Measurements from ENCODE around the gene MDK. TPM values are rescaled to one million over a fixed set of nuclear protein-coding genes. Genes with fewer than 3 reads are reported as not detected.
A peak's percentile ranks its signal among the peaks of the same experiment; 100 is the strongest.

The MDK gene
- total RNA-seq, 1 experiment from 2014 or later = 771 TPM

- peak; percentile 77 for DNase-seq
- Histone ChIP-seq H3K4me3 (ENCODE audit: insufficient read depth, low read depth, low read length) (peak overlapping the region; percentile 2; the same call in 1 of the 2 replicates), H3K36me3 (replicated peaks; ENCODE audit: control insufficient read depth, insufficient read depth, low read length) (no peaks in the 10 kb centered on the region), H3K27me3 (ENCODE audit: control insufficient read depth, insufficient read depth, low read length) (peaks cover 49% of the 10 kb centered on the region)
Observed at GRCh38 chr11:46388619-46389449, 7.4 kb downstream of the MDK start.

GRCh38 chr11:46389450-46390330, 8.2 kb downstream of the MDK start:
- peaks cover 49% of the 10 kb centered on the region for H3K27me3 ChIP-seq (ENCODE audit: control insufficient read depth, insufficient read depth, low read length)
- DNase-seq = peak; percentile 97

GRCh38 chr11:46390331-46391171, 9.1 kb downstream of the MDK start:
- no peaks in the 10 kb centered on the region for H3K36me3 ChIP-seq (replicated peaks; ENCODE audit: control insufficient read depth, insufficient read depth, low read length)
- peak; percentile 86 for DNase-seq
- peaks cover 49% of the 10 kb centered on the region for H3K27me3 ChIP-seq (ENCODE audit: control insufficient read depth, insufficient read depth, low read length)
- peak overlapping the region; percentile 51; the same call in 1 of the 2 replicates for H3K4me3 ChIP-seq (ENCODE audit: insufficient read depth, low read depth, low read length)

More at GRCh38 chr11:46389450-46390330, 8.2 kb downstream of the MDK start:
- Histone ChIP-seq H3K36me3 (replicated peaks; ENCODE audit: control insufficient read depth, insufficient read depth, low read length) (no peaks in the 10 kb centered on the region), H3K4me3 (ENCODE audit: insufficient read depth, low read depth, low read length) (peak overlapping the region; percentile 46)

GRCh38 chr11:46391186-46391577, 9.7 kb downstream of the MDK start:
- Histone ChIP-seq H3K4me3 (ENCODE audit: insufficient read depth, low read depth, low read length) (peak overlapping the region; percentile 51), H3K27me3 (ENCODE audit: control insufficient read depth, insufficient read depth, low read length) (peaks cover 49% of the 10 kb centered on the region), H3K36me3 (replicated peaks; ENCODE audit: control insufficient read depth, insufficient read depth, low read length) (peaks cover 2% of the 10 kb centered on the region; the same call in 1 of the 2 replicates)
- DNase-seq = no peak

GRCh38 chr11:46391578-46392420, 10.3 kb downstream of the MDK start, which contains the start of gene CHRM4:
CHRM4 (minus strand) TSS chr11:46391776; CDS start chr11:46386557, 5,219 bp downstream.
- Histone ChIP-seq H3K36me3 (replicated peaks; ENCODE audit: control insufficient read depth, insufficient read depth, low read length) (peaks cover 2% of the 10 kb centered on the region; the same call in 1 of the 2 replicates), H3K27me3 (ENCODE audit: control insufficient read depth, insufficient read depth, low read length) (peaks cover 49% of the 10 kb centered on the region), H3K4me3 (ENCODE audit: insufficient read depth, low read depth, low read length) (peak within 1 kb of the TSS; percentile 51)
- peak; percentile 96 for DNase-seq

- Histone ChIP-seq H3K36me3 (replicated peaks; ENCODE audit: control insufficient read depth, insufficient read depth, low read length) (peaks cover 4% of the 10 kb centered on the region), H3K4me3 (ENCODE audit: insufficient read depth, low read depth, low read length) (peak overlapping the region; percentile 51), H3K27me3 (ENCODE audit: control insufficient read depth, insufficient read depth, low read length) (peaks cover 48% of the 10 kb centered on the region)
- peak; percentile 99 for DNase-seq
Observed at GRCh38 chr11:46392421-46393230, 11.2 kb downstream of the MDK start.

GRCh38 chr11:46393231-46393616, 11.8 kb downstream of the MDK start:
- peaks cover 42% of the 10 kb centered on the region for H3K27me3 ChIP-seq (ENCODE audit: control insufficient read depth, insufficient read depth, low read length)
- DNase-seq = peak; percentile 69
- H3K4me3 ChIP-seq (ENCODE audit: insufficient read depth, low read depth, low read length) = peak overlapping the region; percentile 51
- peaks cover 6% of the 10 kb centered on the region for H3K36me3 ChIP-seq (replicated peaks; ENCODE audit: control insufficient read depth, insufficient read depth, low read length)

GRCh38 chr11:46393759-46394158, 12.3 kb downstream of the MDK start:
- peaks cover 37% of the 10 kb centered on the region for H3K27me3 ChIP-seq (ENCODE audit: control insufficient read depth, insufficient read depth, low read length)
- peaks cover 6% of the 10 kb centered on the region for H3K36me3 ChIP-seq (replicated peaks; ENCODE audit: control insufficient read depth, insufficient read depth, low read length)
- no peak overlapping the region for H3K4me3 ChIP-seq (ENCODE audit: insufficient read depth, low read depth, low read length)
- DNase-seq = no peak

GRCh38 chr11:46397526-46397925, 16.1 kb downstream of the MDK start:
- Histone ChIP-seq H3K27me3 (ENCODE audit: control insufficient read depth, insufficient read depth, low read length) (peaks cover 7% of the 10 kb centered on the region), H3K4me3 (ENCODE audit: insufficient read depth, low read depth, low read length) (no peak overlapping the region), H3K36me3 (replicated peaks; ENCODE audit: control insufficient read depth, insufficient read depth, low read length) (peaks cover 6% of the 10 kb centered on the region)
- peak; percentile 38 for DNase-seq

GRCh38 chr11:46402957-46403902, 21.8 kb downstream of the MDK start:
- Histone ChIP-seq H3K27me3 (ENCODE audit: control insufficient read depth, insufficient read depth, low read length) (no peaks in the 10 kb centered on the region), H3K36me3 (replicated peaks; ENCODE audit: control insufficient read depth, insufficient read depth, low read length) (peaks cover 6% of the 10 kb centered on the region), H3K4me3 (ENCODE audit: insufficient read depth, low read depth, low read length) (no peak overlapping the region)
- no peak for DNase-seq

GRCh38 chr11:46404476-46405017, 23.1 kb downstream of the MDK start:
- Histone ChIP-seq H3K36me3 (replicated peaks; ENCODE audit: control insufficient read depth, insufficient read depth, low read length) (peaks cover 12% of the 10 kb centered on the region), H3K27me3 (ENCODE audit: control insufficient read depth, insufficient read depth, low read length) (no peaks in the 10 kb centered on the region), H3K4me3 (ENCODE audit: insufficient read depth, low read depth, low read length) (no peak overlapping the region)
- no peak for DNase-seq

GRCh38 chr11:46407635-46408034, 26.2 kb downstream of the MDK start:
- no peaks in the 10 kb centered on the region for H3K27me3 ChIP-seq (ENCODE audit: control insufficient read depth, insufficient read depth, low read length)
- H3K36me3 ChIP-seq (replicated peaks; ENCODE audit: control insufficient read depth, insufficient read depth, low read length) = peaks cover 13% of the 10 kb centered on the region
- DNase-seq = no peak
- no peak overlapping the region for H3K4me3 ChIP-seq (ENCODE audit: insufficient read depth, low read depth, low read length)
